Activated T-helper 1 cell treated with anti-CD3 and anti-CD28 coated beads, Interleukin-12 subunit alpha, Interleukin-12 subunit beta, Interleukin-2, Interleukin-4 antibody, amounts not matched to agents 30 ng/mL and 10 ng/mL and 1 ng/mL, durations not matched to agents 14 hours and 24 hours and 36 hours (primary cell): ENCODE measurements around the gene PROK1. TPM values are rescaled to one million over a fixed set of nuclear protein-coding genes. Genes with fewer than 3 reads are reported as not detected.
"Not testable (repeated sequence)": the region's sequence is repeated elsewhere in the genome, so short reads cannot be mapped to it uniquely, and the experiment has no call there.

Experiments
- DNase-seq: peaks from one replicate; pipeline ENCODE4 v3.0.0; 2021; ENCODE audit warnings: low spot score
- H3K27ac Mint-ChIP-seq: one replicate; pipeline ENCODE4 v1.8.0; 2021; ENCODE audit warnings: mild to moderate bottlenecking, mixed read lengths
- H3K27me3 Mint-ChIP-seq: one replicate; pipeline ENCODE4 v1.8.0; 2022; ENCODE audit warnings: mild to moderate bottlenecking, moderate library complexity, mixed read lengths; ENCODE audit not compliant: insufficient read depth
- H3K36me3 Mint-ChIP-seq: one replicate; pipeline ENCODE4 v1.8.0; 2021; ENCODE audit warnings: low read depth, mixed read lengths
- H3K4me1 Mint-ChIP-seq: one replicate; pipeline ENCODE4 v1.8.0; 2021; ENCODE audit warnings: low read depth, mixed read lengths
- H3K4me3 Mint-ChIP-seq: one replicate; pipeline ENCODE4 v1.8.0; 2021; ENCODE audit warnings: mild to moderate bottlenecking, moderate library complexity, mixed read lengths
- H3K9me3 Mint-ChIP-seq: one replicate; pipeline ENCODE4 v1.8.0; 2021; ENCODE audit warnings: mixed read lengths
- intact Hi-C: fragments of 100-400 bp; cut with micrococcal nuclease; formaldehyde crosslinking; loops from one replicate; pipeline ENCODE4 v1.15.1; 2024
- total RNA-seq: library from RNA; stranded (reverse); gene quantifications from 2 replicates; pipeline ENCODE4 v1.2.3, GENCODE V29; 2022

Gene PROK1, protein sequence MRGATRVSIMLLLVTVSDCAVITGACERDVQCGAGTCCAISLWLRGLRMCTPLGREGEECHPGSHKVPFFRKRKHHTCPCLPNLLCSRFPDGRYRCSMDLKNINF
- total RNA-seq: not detected in 2 replicates

DNA sequence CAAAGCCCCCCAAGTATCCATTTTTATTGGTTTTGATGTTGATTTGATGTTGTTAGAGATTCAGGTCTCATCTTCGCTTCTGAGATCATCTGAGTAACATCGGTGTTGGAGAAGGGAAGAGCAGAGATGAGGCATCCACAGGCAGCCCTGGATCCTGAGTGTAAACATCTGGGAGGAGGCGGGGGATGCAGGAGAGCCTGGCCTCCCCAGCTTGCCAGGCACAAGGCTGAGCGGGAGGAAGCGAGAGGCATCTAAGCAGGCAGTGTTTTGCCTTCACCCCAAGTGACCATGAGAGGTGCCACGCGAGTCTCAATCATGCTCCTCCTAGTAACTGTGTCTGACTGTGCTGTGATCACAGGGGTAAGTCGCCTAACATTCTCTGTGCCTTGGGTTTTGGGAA is at the start of gene PROK1:
TSS of gene PROK1 (plus strand) at position 221 of the 400 bp plus-strand sequence. CDS start at position 289, 68 bp downstream.
- Mint-ChIP-seq H3K9me3 (no peaks in the 10 kb centered on the region), H3K4me1 (no peaks in the 10 kb centered on the region), H3K4me3 (no peak within 1 kb of the TSS), H3K27me3 (peaks cover 27% of the 10 kb centered on the region), H3K36me3 (no peaks in the 10 kb centered on the region), H3K27ac (no peak within 1 kb of the TSS)
- no peak for DNase-seq
- intact Hi-C loops: no loop called here

DNA sequence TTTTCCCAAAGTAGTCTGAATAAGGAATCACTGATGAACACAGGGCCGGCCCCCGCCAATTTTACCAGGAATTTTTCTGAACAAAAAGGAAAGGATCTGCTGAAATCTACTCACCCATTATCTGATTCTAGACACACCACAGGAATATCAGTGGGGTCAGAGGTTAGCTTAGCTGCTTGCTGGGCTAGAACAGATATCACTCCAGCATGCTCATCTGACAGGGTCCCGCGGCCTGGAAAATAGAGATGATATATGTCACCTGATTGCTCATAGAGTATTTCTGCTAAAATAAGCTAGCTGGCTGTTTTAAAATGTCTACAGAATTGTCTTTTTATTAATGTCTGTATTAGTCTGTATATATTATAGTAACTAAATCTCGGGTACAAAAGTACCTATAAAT is 47.1 kb upstream of the PROK1 start:
- intact Hi-C loops: loop anchor here (10.0 kb wide), 2 partner anchors 369 to 471 kb away; partner anchors contain the start of genes CD53 and STRIP1
- Mint-ChIP-seq H3K4me3 (no peak overlapping the region), H3K9me3 (no peaks in the 10 kb centered on the region), H3K27ac (no peak overlapping the region), H3K27me3 (no peaks in the 10 kb centered on the region), H3K36me3 (peaks cover 22% of the 10 kb centered on the region), H3K4me1 (peaks cover 21% of the 10 kb centered on the region)
- no peak for DNase-seq

DNA sequence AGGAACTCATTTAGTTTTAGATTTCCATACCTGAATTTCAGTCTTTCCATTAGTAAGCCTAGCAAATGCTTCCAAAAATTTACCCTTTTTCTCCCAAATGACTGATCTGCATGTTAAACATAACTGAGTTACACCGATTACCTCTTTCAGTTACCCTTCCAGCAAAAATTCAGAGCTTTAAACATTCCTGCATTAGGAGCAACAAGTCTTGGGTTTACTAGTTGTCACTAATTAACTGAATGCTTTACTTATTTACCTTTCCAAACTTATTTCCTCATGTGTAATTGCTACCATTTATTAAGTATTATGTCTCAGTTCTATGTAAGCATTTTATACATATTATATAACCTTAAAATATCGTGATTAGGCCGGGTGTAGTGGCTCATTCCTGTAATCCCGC is 46.5 kb upstream of the PROK1 start:
- Mint-ChIP-seq H3K4me1 (peaks cover 22% of the 10 kb centered on the region), H3K27me3 (no peaks in the 10 kb centered on the region), H3K4me3 (no peak overlapping the region), H3K9me3 (no peaks in the 10 kb centered on the region), H3K27ac (no peak overlapping the region), H3K36me3 (peaks cover 22% of the 10 kb centered on the region)
- intact Hi-C loops: loop anchor here (10.0 kb wide), 2 partner anchors 370 to 470 kb away; partner anchors contain the start of genes CD53 and STRIP1
- no peak for DNase-seq

DNA sequence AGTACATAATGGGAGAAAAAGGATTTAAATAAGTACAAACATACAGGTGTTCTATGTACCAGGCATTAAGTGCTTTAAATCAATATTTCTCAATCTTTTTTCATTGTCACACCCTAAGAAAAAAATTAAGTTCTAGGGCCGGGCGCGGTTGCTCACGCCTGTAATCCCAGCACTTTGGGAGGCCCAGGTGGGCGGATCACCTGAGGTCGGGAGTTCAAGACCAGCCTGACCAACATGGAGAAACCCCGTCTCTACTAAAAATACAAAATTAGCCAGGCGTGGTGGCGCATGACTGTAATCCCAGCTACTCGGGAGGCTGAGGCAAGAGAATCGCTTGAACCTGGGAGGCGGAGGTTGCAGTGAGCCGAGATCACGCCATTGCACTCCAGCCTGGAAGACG is 44.5 kb upstream of the PROK1 start:
- not testable (repeated sequence) for H3K9me3 Mint-ChIP-seq, H3K27me3 Mint-ChIP-seq, DNase-seq
- H3K4me1 Mint-ChIP-seq: peaks cover 22% of the 10 kb centered on the region
- H3K4me3 Mint-ChIP-seq: peak overlapping the region; percentile 100
- peaks cover 19% of the 10 kb centered on the region for H3K36me3 Mint-ChIP-seq
- intact Hi-C loops: loop anchor here (2.0 to 10.0 kb wide), 6 partner anchors 58 to 786 kb away; partner anchors contain the start of genes CD53 and STRIP1
- peak overlapping the region; percentile 100 for H3K27ac Mint-ChIP-seq

DNA sequence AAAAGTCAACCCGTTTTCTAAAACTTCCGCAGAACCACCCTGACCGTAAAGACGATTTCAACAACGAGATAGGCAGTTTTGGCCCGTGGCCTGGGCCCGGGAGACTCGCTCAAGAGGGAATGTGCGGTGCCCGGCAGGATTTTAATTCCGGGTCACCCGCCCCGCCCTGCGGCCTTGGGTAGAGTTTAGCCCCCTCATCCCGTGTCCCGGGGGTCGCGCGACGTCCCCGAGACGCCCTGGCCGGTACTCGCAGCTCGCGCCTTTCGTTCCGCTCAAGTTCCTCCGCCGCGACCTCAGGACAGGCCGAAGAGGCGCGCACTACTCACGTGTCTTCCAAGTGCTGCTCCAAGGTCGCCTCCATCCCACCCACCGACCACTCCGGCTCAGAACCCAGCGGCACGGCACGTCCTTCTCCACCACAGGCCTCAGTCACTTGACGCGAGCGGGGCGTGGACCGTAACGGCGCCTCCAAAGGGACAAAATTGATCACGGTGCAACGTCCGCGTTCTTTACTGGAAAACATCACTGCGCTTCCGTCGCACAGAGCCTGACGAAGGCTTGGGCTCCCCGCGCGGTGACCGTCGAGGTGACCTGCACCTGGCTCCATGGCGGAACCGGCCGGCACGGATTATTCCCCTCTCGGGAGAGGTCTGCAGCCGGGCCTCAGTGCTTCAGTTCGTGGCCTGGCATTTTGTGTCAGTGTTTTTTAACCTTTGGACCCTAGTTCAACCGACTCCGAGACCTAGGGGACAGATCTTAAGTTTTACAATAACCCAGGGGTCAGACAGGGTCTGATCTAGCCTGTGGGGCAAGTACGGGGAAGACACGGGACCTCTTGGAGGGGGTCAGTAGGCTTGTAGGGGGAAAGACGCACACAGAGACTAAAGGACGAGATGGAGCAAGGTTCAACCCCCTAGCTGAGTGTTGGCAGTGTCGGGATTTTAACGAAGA is 43.4 kb upstream of the PROK1 start, which contains the start of gene LAMTOR5:
TSS of gene LAMTOR5 (minus strand) at position 435 of the 951 bp plus-strand sequence. CDS start at position 361, 74 bp downstream.
- intact Hi-C loops: loop anchor here (1.0 to 10.0 kb wide), 10 partner anchors 53 to 787 kb away; partner anchors contain the start of genes CD53 and STRIP1
- peaks cover 19% of the 10 kb centered on the region for H3K36me3 Mint-ChIP-seq

DNA sequence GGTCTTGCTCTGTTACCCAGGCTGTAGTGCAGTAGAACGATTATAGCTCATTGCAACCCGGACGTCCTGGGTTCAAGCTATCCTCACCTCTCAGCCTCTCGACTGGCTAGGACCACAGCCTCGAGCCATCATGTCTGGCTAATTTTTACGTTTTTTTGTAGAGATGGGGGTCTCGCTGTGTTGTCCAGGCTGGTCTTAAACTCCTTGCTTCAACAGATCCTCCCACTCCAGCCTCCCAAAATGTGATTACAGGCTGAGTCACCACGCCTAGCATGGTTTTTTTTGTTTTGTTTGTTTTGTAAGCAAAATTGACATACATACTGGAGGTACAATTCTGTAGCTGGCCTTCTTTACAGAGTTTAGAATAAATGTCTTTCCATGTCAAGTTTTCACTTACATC is 42.5 kb upstream of the PROK1 start:
- Mint-ChIP-seq H3K36me3 (peaks cover 16% of the 10 kb centered on the region), H3K4me1 (peaks cover 22% of the 10 kb centered on the region), H3K27ac (peak overlapping the region; percentile 40), H3K9me3 (no peaks in the 10 kb centered on the region), H3K27me3 (no peaks in the 10 kb centered on the region), H3K4me3 (peak overlapping the region; percentile 100)
- intact Hi-C loops: loop anchor here (5.0 to 10.0 kb wide), 4 partner anchors 209 to 466 kb away; partner anchors contain the start of genes CD53 and STRIP1
- DNase-seq: no peak

More for the DNA sequence above, 43.4 kb upstream of the PROK1 start, which contains the start of gene LAMTOR5:
- Mint-ChIP-seq H3K9me3 (no peaks in the 10 kb centered on the region), H3K4me3 (peak within 1 kb of the TSS; percentile 100), H3K4me1 (peaks cover 22% of the 10 kb centered on the region), H3K27ac (peak within 1 kb of the TSS; percentile 100), H3K27me3 (no peaks in the 10 kb centered on the region)
- peak; percentile 90 for DNase-seq

DNA sequence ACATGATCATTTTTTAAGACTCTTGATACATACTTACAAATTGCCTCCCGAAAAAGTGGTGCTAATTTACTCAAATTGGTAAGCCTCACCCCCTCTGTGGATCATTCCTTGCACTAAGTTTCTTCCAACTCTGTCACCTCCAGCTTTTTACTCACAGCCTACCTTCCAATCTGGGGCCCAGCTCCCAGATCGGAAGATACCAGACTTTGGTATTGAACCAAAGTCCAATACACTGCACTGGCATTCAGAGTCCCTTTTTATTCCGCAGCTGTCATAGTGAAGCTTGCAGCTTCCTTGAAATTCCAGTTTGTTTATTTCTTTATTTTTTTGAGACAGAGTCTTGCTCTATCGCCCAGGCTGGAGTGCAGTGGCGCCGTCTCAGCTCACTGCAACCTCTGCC is 41.6 kb upstream of the PROK1 start:
- Mint-ChIP-seq H3K9me3 (no peaks in the 10 kb centered on the region), H3K36me3 (peaks cover 11% of the 10 kb centered on the region), H3K4me1 (peaks cover 22% of the 10 kb centered on the region), H3K4me3 (peak overlapping the region; percentile 100), H3K27ac (no peak overlapping the region), H3K27me3 (peaks cover 5% of the 10 kb centered on the region)
- intact Hi-C loops: loop anchor here (5.0 to 10.0 kb wide), 4 partner anchors 208 to 465 kb away; partner anchors contain the start of genes CD53 and STRIP1
- no peak for DNase-seq

DNA sequence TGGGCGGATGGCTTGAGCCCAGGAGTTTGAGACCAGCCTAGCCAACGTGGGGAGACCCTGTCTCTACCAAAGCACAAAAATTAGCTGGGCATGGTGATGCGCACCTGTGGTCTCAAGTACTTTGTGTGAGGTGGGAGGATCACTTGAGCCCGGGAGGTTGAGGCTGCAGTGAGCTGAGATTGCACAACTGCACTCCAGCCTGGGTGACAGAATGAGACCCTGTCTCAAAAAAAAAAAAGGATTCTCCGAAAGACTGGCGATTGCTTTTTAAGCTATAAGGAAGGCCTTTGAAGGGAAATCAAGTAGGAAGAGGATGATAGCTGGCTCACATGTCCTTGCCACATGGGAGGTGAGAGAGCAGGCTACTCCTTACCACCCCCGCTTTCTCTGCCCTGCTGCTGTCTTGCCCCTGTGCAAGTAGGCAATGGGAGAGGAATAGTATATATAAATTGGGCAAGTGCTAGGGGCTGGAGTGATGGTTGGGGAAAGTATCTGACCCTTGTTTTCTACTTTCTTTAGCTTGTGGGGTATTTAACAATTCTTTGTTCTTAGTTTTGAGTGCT is 39.7 kb upstream of the PROK1 start:
- no peak for DNase-seq
- H3K9me3 Mint-ChIP-seq: no peaks in the 10 kb centered on the region
- no peak overlapping the region for H3K4me3 Mint-ChIP-seq
- peaks cover 5% of the 10 kb centered on the region for H3K27me3 Mint-ChIP-seq
- H3K27ac Mint-ChIP-seq: no peak overlapping the region
- H3K36me3 Mint-ChIP-seq: peaks cover 9% of the 10 kb centered on the region
- peaks cover 17% of the 10 kb centered on the region for H3K4me1 Mint-ChIP-seq
- intact Hi-C loops: loop anchor here (10.0 kb wide), 1 partner anchor 374 kb away; no protein-coding TSS in a partner anchor

DNA sequence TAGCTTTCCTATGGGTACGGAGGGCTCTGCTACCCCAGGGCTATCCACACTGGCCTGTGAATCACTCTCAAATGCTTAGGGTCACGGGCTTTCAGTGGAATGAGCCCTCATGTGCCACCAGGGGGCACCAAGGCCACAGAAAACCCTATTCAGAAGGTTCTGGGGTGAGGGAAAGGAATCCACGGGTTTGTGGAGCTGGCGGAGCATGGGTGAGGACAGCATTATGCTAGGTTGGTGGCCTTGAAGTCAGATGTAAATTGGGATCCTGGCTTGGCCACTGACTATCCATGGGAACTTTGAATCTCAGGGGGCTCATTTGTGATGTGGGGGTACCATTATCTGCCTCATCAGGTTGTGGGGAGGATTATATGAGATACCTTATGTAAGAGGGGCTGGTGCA is 38.4 kb upstream of the PROK1 start:
- H3K27ac Mint-ChIP-seq: no peak overlapping the region
- intact Hi-C loops: loop anchor here (1.0 to 10.0 kb wide), 4 partner anchors 48 to 372 kb away; no protein-coding TSS in a partner anchor
- H3K4me1 Mint-ChIP-seq: peaks cover 13% of the 10 kb centered on the region
- DNase-seq: peak; percentile 46
- no peak overlapping the region for H3K4me3 Mint-ChIP-seq
- no peaks in the 10 kb centered on the region for H3K9me3 Mint-ChIP-seq
- H3K36me3 Mint-ChIP-seq: peaks cover 6% of the 10 kb centered on the region
- peaks cover 5% of the 10 kb centered on the region for H3K27me3 Mint-ChIP-seq

DNA sequence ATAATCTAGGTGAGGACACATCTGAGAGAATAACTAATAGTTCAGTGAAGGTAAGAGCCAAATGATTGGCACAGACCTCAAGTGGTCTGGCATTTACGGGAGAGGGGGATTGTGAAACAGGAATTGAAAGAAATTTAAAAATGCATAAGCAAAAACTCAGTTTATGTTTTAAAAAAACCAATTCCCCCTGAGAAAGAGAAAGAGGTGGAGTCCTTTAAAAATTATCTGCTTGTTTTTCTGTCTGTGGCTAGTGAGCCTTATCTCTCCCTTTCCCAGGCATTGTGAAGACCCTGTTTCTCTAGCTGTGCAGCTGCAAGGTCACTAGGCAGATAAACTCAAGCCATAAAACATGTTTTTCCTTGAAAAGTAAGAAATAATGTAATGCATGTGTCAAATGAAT is 37.9 kb upstream of the PROK1 start:
- not testable (repeated sequence) for H3K9me3 Mint-ChIP-seq, H3K27ac Mint-ChIP-seq, H3K4me3 Mint-ChIP-seq, H3K36me3 Mint-ChIP-seq, DNase-seq, H3K27me3 Mint-ChIP-seq, H3K4me1 Mint-ChIP-seq
- intact Hi-C loops: loop anchor here (10.0 kb wide), 1 partner anchor 372 kb away; no protein-coding TSS in a partner anchor

DNA sequence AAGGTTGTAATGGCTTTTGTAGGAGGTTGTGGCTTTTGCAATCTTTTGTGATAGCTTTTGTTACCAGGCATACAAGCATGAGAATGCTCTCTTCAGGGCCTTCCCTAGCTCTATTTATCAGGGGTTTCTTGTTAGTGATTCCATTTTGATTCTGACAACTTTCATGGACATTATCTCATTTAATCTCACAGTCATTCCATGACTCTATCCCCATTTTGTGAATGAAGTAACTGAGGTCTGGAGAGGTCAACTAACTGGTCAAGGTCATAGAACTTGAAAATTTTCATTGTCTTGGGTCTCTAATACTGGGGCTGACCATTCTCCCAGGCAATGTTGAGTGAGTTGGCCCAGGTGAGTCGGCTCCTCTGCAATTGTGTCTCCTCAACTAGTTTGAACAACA is 32.2 kb upstream of the PROK1 start:
- H3K9me3 Mint-ChIP-seq: no peaks in the 10 kb centered on the region
- H3K36me3 Mint-ChIP-seq: peaks cover 2% of the 10 kb centered on the region
- peaks cover 7% of the 10 kb centered on the region for H3K4me1 Mint-ChIP-seq
- DNase-seq: no peak
- H3K27ac Mint-ChIP-seq: no peak overlapping the region
- H3K27me3 Mint-ChIP-seq: peaks cover 8% of the 10 kb centered on the region
- H3K4me3 Mint-ChIP-seq: no peak overlapping the region
- intact Hi-C loops: loop anchor here (10.0 kb wide), 1 partner anchor 366 kb away; no protein-coding TSS in a partner anchor

DNA sequence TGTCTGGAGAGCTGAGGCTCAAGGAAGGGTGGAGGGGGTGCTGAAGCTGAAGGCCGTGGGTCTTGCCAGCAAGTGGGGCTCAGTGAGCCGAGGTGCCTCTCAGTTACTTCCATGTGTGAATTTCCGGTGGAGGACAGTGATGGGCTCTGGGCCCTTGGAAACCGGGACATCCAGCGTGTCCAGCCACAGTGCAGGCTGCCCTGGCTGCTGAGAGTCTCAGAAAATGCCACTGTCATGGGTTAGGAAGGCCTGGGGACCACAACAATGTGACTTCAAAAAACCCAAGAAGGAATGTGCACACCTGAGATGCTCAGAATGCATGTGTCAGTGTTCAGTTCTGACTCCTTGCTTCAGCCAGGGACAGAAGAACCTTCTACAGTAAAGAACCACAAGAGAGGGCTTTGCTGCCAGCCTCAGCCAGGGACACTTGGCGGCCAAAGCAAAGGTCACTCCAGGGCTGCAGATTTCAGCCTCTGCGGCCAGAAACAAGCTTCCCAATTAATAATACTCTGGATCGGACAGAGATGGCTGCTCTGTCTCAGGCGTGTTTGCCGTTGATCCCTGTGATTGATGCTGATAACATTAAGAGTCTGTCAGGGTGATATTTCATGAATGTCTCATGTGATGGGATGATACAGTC is 30.8 kb upstream of the PROK1 start:
- no peaks in the 10 kb centered on the region for H3K36me3 Mint-ChIP-seq
- DNase-seq: no peak
- H3K4me1 Mint-ChIP-seq: peaks cover 7% of the 10 kb centered on the region
- H3K27me3 Mint-ChIP-seq: peaks cover 6% of the 10 kb centered on the region
- H3K9me3 Mint-ChIP-seq: no peaks in the 10 kb centered on the region
- intact Hi-C loops: no loop called here
- H3K4me3 Mint-ChIP-seq: no peak overlapping the region
- no peak overlapping the region for H3K27ac Mint-ChIP-seq
